ES-I3 (cell line): ENCODE measurements around the gene PTPRG.

Experiments used
- H3K36me3 ChIP-seq: 2 replicates; pipeline ENCODE4 v1.6.1; 2013; ENCODE audit warnings: mild to moderate bottlenecking, low read length, control low read depth, moderate library complexity; ENCODE audit not compliant: insufficient read depth
- H3K4me1 ChIP-seq: 2 replicates; pipeline ENCODE4 v1.6.1; 2013; ENCODE audit warnings: mild to moderate bottlenecking, control low read depth, low read length; ENCODE audit not compliant: insufficient read depth
- H3K9ac ChIP-seq: 2 replicates; pipeline ENCODE4 v1.6.1; 2013; ENCODE audit warnings: low read depth, mild to moderate bottlenecking, low read length, moderate library complexity
- H3K9me3 ChIP-seq: 2 replicates; pipeline ENCODE4 v1.6.1; 2013; ENCODE audit warnings: mild to moderate bottlenecking, low read length, moderate library complexity; ENCODE audit not compliant: control insufficient read depth, insufficient read depth

Gene PTPRG

GRCh38 chr3:61794341-61794740, 233.0 kb downstream of the PTPRG start:
- H3K36me3 ChIP-seq = 0 out of 2 replicates have a peak, but pooled peaks cover 3% of the 10 kb centered on the region
- H3K9me3 ChIP-seq = no peaks in the 10 kb centered on the region
- H3K4me1 ChIP-seq = peaks cover 7% of the 10 kb centered on the region
- no peak overlapping the region for H3K9ac ChIP-seq

GRCh38 chr3:61794961-61795360, 233.6 kb downstream of the PTPRG start:
- H3K9me3 ChIP-seq = no peaks in the 10 kb centered on the region
- H3K4me1 ChIP-seq = peaks cover 7% of the 10 kb centered on the region
- H3K36me3 ChIP-seq = 0 out of 2 replicates have a peak, but pooled peaks cover 3% of the 10 kb centered on the region

GRCh38 chr3:61796088-61796680, 234.8 kb downstream of the PTPRG start:
- Histone ChIP-seq H3K36me3 (0 out of 2 replicates have a peak, but pooled peaks cover 3% of the 10 kb centered on the region), H3K4me1 (peaks cover 7% of the 10 kb centered on the region), H3K9me3 (no peaks in the 10 kb centered on the region), H3K9ac (no peak overlapping the region)

More at GRCh38 chr3:61794961-61795360, 233.6 kb downstream of the PTPRG start:
- no peak overlapping the region for H3K9ac ChIP-seq

GRCh38 chr3:61796911-61797310, 235.5 kb downstream of the PTPRG start:
- H3K9ac ChIP-seq = no peak overlapping the region
- 0 out of 2 replicates have a peak, but pooled peaks cover 3% of the 10 kb centered on the region for H3K36me3 ChIP-seq
- H3K9me3 ChIP-seq = no peaks in the 10 kb centered on the region
- peaks cover 7% of the 10 kb centered on the region for H3K4me1 ChIP-seq

- peaks cover 14% of the 10 kb centered on the region; the same call in 1 of the 2 replicates for H3K4me1 ChIP-seq
- no peaks in the 10 kb centered on the region for H3K9me3 ChIP-seq
- no peak overlapping the region for H3K9ac ChIP-seq
- H3K36me3 ChIP-seq = no peaks in the 10 kb centered on the region
Measured at GRCh38 chr3:61802772-61803171, 241.4 kb downstream of the PTPRG start.

GRCh38 chr3:61803983-61804382, 242.6 kb downstream of the PTPRG start:
- peaks cover 18% of the 10 kb centered on the region for H3K4me1 ChIP-seq
- H3K36me3 ChIP-seq = no peaks in the 10 kb centered on the region
- H3K9me3 ChIP-seq = no peaks in the 10 kb centered on the region
- H3K9ac ChIP-seq = no peak overlapping the region

GRCh38 chr3:61804782-61805181, 243.4 kb downstream of the PTPRG start:
- Histone ChIP-seq H3K9ac (no peak overlapping the region), H3K36me3 (no peaks in the 10 kb centered on the region), H3K9me3 (no peaks in the 10 kb centered on the region), H3K4me1 (peaks cover 18% of the 10 kb centered on the region)

GRCh38 chr3:61805510-61806080, 244.2 kb downstream of the PTPRG start:
- Histone ChIP-seq H3K4me1 (peaks cover 24% of the 10 kb centered on the region), H3K9me3 (no peaks in the 10 kb centered on the region), H3K36me3 (no peaks in the 10 kb centered on the region), H3K9ac (no peak overlapping the region)

GRCh38 chr3:61806810-61807209, 245.4 kb downstream of the PTPRG start:
- Histone ChIP-seq H3K9me3 (no peaks in the 10 kb centered on the region), H3K4me1 (peaks cover 24% of the 10 kb centered on the region), H3K9ac (no peak overlapping the region), H3K36me3 (no peaks in the 10 kb centered on the region)

- no peaks in the 10 kb centered on the region for H3K9me3 ChIP-seq
- H3K36me3 ChIP-seq = no peaks in the 10 kb centered on the region
- H3K4me1 ChIP-seq = peaks cover 30% of the 10 kb centered on the region
- H3K9ac ChIP-seq = no peak overlapping the region
Measured at GRCh38 chr3:61807865-61808276, 246.5 kb downstream of the PTPRG start.

GRCh38 chr3:61808526-61808925, 247.2 kb downstream of the PTPRG start:
- Histone ChIP-seq H3K9ac (no peak overlapping the region), H3K9me3 (no peaks in the 10 kb centered on the region), H3K36me3 (no peaks in the 10 kb centered on the region), H3K4me1 (peaks cover 26% of the 10 kb centered on the region)

GRCh38 chr3:61808999-61809398, 247.6 kb downstream of the PTPRG start:
- Histone ChIP-seq H3K4me1 (peaks cover 26% of the 10 kb centered on the region), H3K9me3 (no peaks in the 10 kb centered on the region), H3K9ac (no peak overlapping the region)

GRCh38 chr3:61809879-61810278, 248.5 kb downstream of the PTPRG start:
- H3K36me3 ChIP-seq = no peaks in the 10 kb centered on the region
- H3K9ac ChIP-seq = no peak overlapping the region
- H3K9me3 ChIP-seq = no peaks in the 10 kb centered on the region
- H3K4me1 ChIP-seq = peaks cover 20% of the 10 kb centered on the region

More at GRCh38 chr3:61808999-61809398, 247.6 kb downstream of the PTPRG start:
- no peaks in the 10 kb centered on the region for H3K36me3 ChIP-seq

- H3K9ac ChIP-seq = no peak overlapping the region
- no peaks in the 10 kb centered on the region for H3K36me3 ChIP-seq
- no peaks in the 10 kb centered on the region for H3K9me3 ChIP-seq
- peaks cover 16% of the 10 kb centered on the region for H3K4me1 ChIP-seq
Measured at GRCh38 chr3:61810953-61811497, 249.7 kb downstream of the PTPRG start.

- H3K36me3 ChIP-seq = no peaks in the 10 kb centered on the region
- H3K9me3 ChIP-seq = no peaks in the 10 kb centered on the region
- peaks cover 16% of the 10 kb centered on the region for H3K4me1 ChIP-seq
Measured at GRCh38 chr3:61811652-61812051, 250.3 kb downstream of the PTPRG start.

More at GRCh38 chr3:61811652-61812051, 250.3 kb downstream of the PTPRG start:
- no peak overlapping the region for H3K9ac ChIP-seq
